C4-2B (cell line): ENCODE measurements around the gene SUN5.

Experiments
- CTCF ChIP-seq: fragments of 450-650 bp; conservative IDR thresholded peaks from 2 replicates; pipeline ENCODE4 v1.5.1; 2017; ENCODE audit warnings: mild to moderate bottlenecking
- ZFX ChIP-seq: fragments of 450-650 bp; IDR thresholded peaks from 2 replicates; pipeline ENCODE4 v1.6.1; 2017

DNA sequence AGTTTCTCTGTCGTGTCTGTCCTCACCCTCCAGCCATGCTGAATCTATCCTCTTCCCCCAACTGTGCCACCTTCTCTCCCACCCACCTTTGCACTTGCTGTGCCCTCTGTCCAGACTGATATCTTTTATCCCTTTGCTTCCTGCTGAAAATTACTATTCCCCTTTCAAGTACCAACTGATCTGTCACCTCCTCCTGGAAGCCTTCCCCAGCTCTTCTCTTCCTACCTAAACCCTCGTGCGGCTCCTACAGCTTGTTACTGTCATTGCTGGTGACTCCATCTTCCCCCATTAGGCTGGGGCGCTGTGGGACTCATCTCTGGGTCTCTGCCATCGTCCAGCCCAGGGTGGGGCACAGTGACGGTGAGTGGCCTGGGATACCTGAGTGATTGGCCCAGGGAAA lies 28.3 kb upstream of the SUN5 start:
- no peak for TF ChIP-seq CTCF
- TF ChIP-seq ZFX, result no peak
